Stimulated activated CD8-positive, alpha-beta memory T cell treated with anti-CD3 and anti-CD28 coated beads, Interleukin-12 subunit alpha, Interleukin-12 subunit beta, amount 100 ng/mL, for 24 hours (primary cell): ENCODE data around the gene PHLPP1.

ENCODE experiments used
- DNase-seq: peaks from one replicate; pipeline ENCODE4 v3.0.0-alpha.2; 2020; ENCODE audit errors: extremely low read depth

The PHLPP1 gene

GRCh38 chr18:62744076-62744968 is 29.0 kb downstream of the PHLPP1 start:
- DNase-seq, result no peak

GRCh38 chr18:62745089-62745751 is 29.9 kb downstream of the PHLPP1 start:
- no peak for DNase-seq

GRCh38 chr18:62749389-62749788 is 34.0 kb downstream of the PHLPP1 start:
- DNase-seq, result no peak

GRCh38 chr18:62751341-62751821 is 36.0 kb downstream of the PHLPP1 start:
- no peak for DNase-seq

- no peak for DNase-seq
These were observed 36.6 kb downstream of the PHLPP1 start for GRCh38 chr18:62751977-62752376.

GRCh38 chr18:62754026-62754425 is 38.7 kb downstream of the PHLPP1 start:
- DNase-seq, result no peak

- no peak for DNase-seq
These were observed 40.1 kb downstream of the PHLPP1 start for GRCh38 chr18:62755454-62755853.

GRCh38 chr18:62755946-62756345 is 40.6 kb downstream of the PHLPP1 start:
- no peak for DNase-seq

GRCh38 chr18:62757399-62758010 is 42.2 kb downstream of the PHLPP1 start:
- no peak for DNase-seq

- DNase-seq, result no peak
These were observed 43.2 kb downstream of the PHLPP1 start for GRCh38 chr18:62758591-62758990.

GRCh38 chr18:62759704-62760402 is 44.5 kb downstream of the PHLPP1 start:
- no peak for DNase-seq

- DNase-seq, result no peak
These were observed 45.0 kb downstream of the PHLPP1 start for GRCh38 chr18:62760403-62760734.

- no peak for DNase-seq
These were observed 47.8 kb downstream of the PHLPP1 start for GRCh38 chr18:62763101-62763521.

GRCh38 chr18:62766266-62766665 is 50.9 kb downstream of the PHLPP1 start:
- DNase-seq, result no peak

GRCh38 chr18:62767321-62767720 is 52.0 kb downstream of the PHLPP1 start:
- no peak for DNase-seq

GRCh38 chr18:62767836-62768557 is 52.7 kb downstream of the PHLPP1 start:
- DNase-seq, result no peak

GRCh38 chr18:62768558-62768943 is 53.2 kb downstream of the PHLPP1 start:
- DNase-seq, result no peak

- no peak for DNase-seq
These were observed 53.9 kb downstream of the PHLPP1 start for GRCh38 chr18:62769216-62769615.

- no peak for DNase-seq
These were observed 56.3 kb downstream of the PHLPP1 start for GRCh38 chr18:62771494-62772270.

GRCh38 chr18:62772860-62773584 is 57.7 kb downstream of the PHLPP1 start:
- DNase-seq, result no peak
